HUES6 (cell line): ENCODE data around the gene STARD5.

Experiments
- H3K27ac ChIP-seq: 2 replicates; pipeline ENCODE4 v1.7.0; 2013; ENCODE audit warnings: low read depth, mild to moderate bottlenecking, low read length, inconsistent platforms
- H3K27me3 ChIP-seq: 2 replicates; pipeline ENCODE4 v1.6.1; 2013; ENCODE audit warnings: low read length; ENCODE audit not compliant: control insufficient read depth, insufficient read depth
- H3K36me3 ChIP-seq: 2 replicates; pipeline ENCODE4 v1.6.1; 2013; ENCODE audit warnings: low read length; ENCODE audit not compliant: control insufficient read depth, insufficient read depth
- H3K4me1 ChIP-seq: 2 replicates; pipeline ENCODE4 v1.6.1; 2013; ENCODE audit warnings: low read length; ENCODE audit not compliant: control insufficient read depth, insufficient read depth
- H3K4me3 ChIP-seq: 2 replicates; pipeline ENCODE4 v1.5.1; 2013; ENCODE audit warnings: low read depth, low read length
- H3K9ac ChIP-seq: one replicate; pipeline ENCODE4 v1.6.1; 2013; ENCODE audit warnings: mild to moderate bottlenecking, low read length
- H3K9me3 ChIP-seq: 2 replicates; pipeline ENCODE4 v1.6.1; 2013; ENCODE audit warnings: low read depth, low read length; ENCODE audit not compliant: control insufficient read depth, insufficient read depth

The STARD5 gene

DNA sequence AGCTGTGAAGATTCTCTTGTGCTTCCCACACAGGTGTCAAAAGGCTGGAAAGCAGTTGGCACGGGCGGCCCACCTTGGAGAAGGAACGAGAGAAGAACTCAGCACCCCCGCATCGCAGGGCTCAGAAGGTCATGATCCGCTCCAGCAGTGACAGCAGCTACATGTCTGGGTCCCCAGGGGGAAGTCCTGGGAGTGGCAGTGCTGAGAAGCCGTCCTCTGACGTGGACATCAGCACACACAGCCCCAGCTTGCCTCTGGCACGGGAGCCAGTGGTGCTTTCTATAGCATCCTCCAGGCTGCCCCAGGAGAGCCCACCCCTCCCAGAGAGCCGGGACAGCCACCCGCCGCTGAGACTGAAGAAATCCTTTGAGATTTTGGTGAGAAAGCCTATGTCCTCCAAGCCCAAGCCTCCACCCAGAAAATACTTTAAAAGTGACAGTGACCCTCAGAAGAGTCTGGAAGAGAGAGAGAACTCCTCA is 31.4 kb downstream of the STARD5 start:
- no peak overlapping the region for H3K9ac ChIP-seq
- H3K27me3 ChIP-seq = no peaks in the 10 kb centered on the region
- no peak overlapping the region for H3K27ac ChIP-seq
- no peaks in the 10 kb centered on the region for H3K9me3 ChIP-seq
- no peaks in the 10 kb centered on the region for H3K36me3 ChIP-seq
- no peak overlapping the region for H3K4me3 ChIP-seq
- peaks cover 20% of the 10 kb centered on the region for H3K4me1 ChIP-seq

DNA sequence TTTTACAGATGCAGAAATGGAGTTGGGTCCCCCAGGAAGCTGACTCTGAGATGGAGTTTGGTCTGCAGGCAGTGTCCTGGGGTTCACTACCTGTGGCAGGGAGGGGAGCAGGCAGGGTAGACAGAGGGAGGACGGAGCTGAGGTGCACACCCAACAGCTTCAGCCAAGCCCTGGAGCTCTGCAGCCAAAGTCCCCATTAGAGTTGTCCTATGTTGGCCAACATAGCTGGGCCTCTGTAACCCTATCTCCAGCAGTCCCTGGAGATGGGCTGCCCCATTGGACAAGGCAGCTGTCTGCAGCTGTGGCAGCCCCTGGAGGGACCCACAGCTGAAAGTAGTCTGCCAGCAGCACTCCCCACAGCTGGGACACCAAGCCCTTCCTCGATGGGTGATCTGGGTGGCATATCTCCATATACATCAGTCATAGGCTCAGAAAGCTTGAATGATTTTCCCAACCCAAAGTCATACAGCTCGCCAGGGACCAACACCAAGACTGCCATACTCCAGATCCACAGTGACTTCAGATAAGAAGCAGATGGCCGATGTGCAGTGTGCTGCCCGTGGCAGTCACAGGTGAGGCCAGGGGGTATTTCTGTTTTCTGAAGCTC is 31.9 kb downstream of the STARD5 start:
- H3K9ac ChIP-seq = no peak overlapping the region
- peaks cover 20% of the 10 kb centered on the region for H3K4me1 ChIP-seq
- H3K4me3 ChIP-seq = no peak overlapping the region

DNA sequence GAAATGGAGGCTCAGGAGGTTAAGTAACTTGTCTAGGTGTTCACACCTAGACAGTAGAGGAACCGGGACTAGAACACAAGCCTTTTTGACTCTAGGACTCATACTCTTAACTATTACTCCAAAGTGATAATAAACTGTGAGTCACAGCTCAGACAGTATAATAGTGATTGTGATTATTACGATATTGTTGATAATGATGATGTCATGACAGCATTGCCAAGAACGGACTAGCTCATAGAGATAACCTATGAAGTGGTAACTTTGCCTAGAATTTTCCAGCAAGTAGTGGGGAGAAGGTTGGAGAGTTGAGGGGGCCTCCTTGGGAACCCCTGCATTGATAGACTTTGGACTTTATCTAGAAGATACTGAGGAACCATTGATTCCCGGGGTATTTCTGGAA is 34.0 kb downstream of the STARD5 start:
- Histone ChIP-seq H3K27me3 (no peaks in the 10 kb centered on the region), H3K9me3 (no peaks in the 10 kb centered on the region), H3K27ac (no peak overlapping the region), H3K4me3 (no peak overlapping the region), H3K36me3 (no peaks in the 10 kb centered on the region), H3K9ac (no peak overlapping the region), H3K4me1 (peaks cover 12% of the 10 kb centered on the region)

More for the DNA sequence above, 31.9 kb downstream of the STARD5 start:
- Histone ChIP-seq H3K36me3 (no peaks in the 10 kb centered on the region), H3K27me3 (no peaks in the 10 kb centered on the region), H3K27ac (no peak overlapping the region), H3K9me3 (no peaks in the 10 kb centered on the region)

DNA sequence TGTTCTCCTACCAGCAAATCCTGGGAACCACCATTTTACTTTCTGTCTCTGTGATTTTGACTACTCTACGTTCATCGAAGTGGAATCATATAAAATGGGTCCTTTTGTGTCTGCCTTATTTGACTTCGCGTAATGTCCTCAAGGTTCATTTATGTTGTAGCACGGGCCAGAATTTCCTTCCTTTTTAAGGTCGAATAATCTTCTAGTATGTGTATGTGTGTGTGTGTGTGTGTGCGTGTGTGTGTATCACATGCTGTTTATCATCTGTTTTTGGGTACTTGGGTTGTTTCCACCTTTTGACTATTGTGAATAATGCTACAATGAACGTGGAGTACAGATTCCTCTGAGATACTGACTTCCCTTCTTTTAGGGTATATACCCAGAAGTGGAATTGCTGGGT is 35.3 kb downstream of the STARD5 start:
- H3K27ac ChIP-seq = no peak overlapping the region
- H3K4me3 ChIP-seq = no peak overlapping the region
- H3K4me1 ChIP-seq = 0 out of 2 replicates have a peak, but pooled peaks cover 1% of the 10 kb centered on the region
- no peaks in the 10 kb centered on the region for H3K9me3 ChIP-seq
- H3K36me3 ChIP-seq = no peaks in the 10 kb centered on the region
- no peak overlapping the region for H3K9ac ChIP-seq
- H3K27me3 ChIP-seq = no peaks in the 10 kb centered on the region

DNA sequence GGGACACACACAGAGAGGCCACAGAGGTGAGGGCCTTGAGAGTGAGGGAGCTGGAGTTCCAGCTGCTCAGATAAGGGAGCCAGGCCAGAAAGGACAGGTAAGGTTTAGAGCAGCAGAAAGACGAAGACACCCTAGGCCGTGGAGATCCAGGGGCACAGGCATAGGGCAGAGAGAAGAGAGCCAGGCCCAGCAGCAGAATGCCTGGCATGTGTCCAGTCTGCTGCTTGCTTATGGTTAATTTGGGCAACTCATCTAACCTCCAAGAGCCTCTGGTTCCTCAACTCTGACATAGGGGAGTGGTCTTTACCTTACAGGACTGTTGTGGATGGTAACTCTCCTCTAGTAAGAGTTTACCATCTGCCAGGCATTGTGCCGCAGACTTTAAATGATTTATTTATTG is 35.9 kb downstream of the STARD5 start:
- Histone ChIP-seq H3K36me3 (no peaks in the 10 kb centered on the region), H3K27me3 (no peaks in the 10 kb centered on the region), H3K4me1 (no peaks in the 10 kb centered on the region), H3K9me3 (no peaks in the 10 kb centered on the region), H3K4me3 (no peak overlapping the region), H3K9ac (no peak overlapping the region), H3K27ac (no peak overlapping the region)

DNA sequence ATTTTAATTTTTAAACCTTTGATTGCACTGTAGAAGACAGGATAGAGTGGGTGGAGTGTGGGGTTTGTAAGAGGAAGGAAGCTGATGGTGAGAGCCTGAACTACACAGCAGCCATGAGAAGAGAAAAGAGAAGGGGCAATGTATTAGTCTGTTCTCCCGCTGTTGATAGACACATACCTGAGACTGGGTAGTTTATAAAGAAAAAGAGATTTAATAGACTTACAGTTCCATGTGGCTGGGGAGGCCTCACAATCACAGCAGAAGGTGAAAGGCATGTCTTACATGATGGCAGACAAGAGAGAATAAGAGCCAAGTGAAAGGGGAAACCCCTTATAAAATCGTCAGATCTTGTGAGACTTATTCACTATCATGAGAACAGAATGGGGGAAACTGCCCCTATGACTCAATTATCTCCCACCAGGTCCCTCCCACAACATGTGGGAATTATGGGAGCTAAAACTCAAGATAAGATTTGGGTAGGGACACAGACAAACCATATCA is 37.3 kb downstream of the STARD5 start:
- no peaks in the 10 kb centered on the region for H3K4me1 ChIP-seq
- no peaks in the 10 kb centered on the region for H3K36me3 ChIP-seq
- H3K27ac ChIP-seq = no peak overlapping the region

DNA sequence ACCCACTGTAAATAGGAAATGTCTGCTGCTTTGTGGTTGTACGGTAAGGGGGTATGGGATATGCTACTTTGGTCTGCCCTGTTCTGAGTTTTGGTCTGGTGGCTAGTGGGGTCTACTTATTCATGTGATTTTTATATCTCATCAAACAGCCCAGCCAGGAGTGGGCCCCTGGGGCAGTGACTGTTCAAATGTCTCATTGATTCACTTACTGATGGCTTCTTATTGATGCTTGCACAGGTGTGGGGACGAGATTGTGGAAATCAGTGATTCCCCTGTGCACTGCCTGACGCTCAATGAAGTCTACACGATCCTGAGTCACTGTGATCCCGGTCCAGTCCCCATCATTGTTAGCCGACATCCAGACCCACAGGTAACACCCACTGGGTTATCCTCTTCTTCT is 38.5 kb downstream of the STARD5 start:
- H3K4me1 ChIP-seq = no peaks in the 10 kb centered on the region
- no peak overlapping the region for H3K4me3 ChIP-seq
- no peaks in the 10 kb centered on the region for H3K9me3 ChIP-seq
- H3K27ac ChIP-seq = no peak overlapping the region
- H3K36me3 ChIP-seq = no peaks in the 10 kb centered on the region
- no peak overlapping the region for H3K9ac ChIP-seq
- H3K27me3 ChIP-seq = no peaks in the 10 kb centered on the region

More for the DNA sequence above, 37.3 kb downstream of the STARD5 start:
- no peak overlapping the region for H3K9ac ChIP-seq
- H3K27me3 ChIP-seq = no peaks in the 10 kb centered on the region
- H3K4me3 ChIP-seq = no peak overlapping the region
- no peaks in the 10 kb centered on the region for H3K9me3 ChIP-seq

DNA sequence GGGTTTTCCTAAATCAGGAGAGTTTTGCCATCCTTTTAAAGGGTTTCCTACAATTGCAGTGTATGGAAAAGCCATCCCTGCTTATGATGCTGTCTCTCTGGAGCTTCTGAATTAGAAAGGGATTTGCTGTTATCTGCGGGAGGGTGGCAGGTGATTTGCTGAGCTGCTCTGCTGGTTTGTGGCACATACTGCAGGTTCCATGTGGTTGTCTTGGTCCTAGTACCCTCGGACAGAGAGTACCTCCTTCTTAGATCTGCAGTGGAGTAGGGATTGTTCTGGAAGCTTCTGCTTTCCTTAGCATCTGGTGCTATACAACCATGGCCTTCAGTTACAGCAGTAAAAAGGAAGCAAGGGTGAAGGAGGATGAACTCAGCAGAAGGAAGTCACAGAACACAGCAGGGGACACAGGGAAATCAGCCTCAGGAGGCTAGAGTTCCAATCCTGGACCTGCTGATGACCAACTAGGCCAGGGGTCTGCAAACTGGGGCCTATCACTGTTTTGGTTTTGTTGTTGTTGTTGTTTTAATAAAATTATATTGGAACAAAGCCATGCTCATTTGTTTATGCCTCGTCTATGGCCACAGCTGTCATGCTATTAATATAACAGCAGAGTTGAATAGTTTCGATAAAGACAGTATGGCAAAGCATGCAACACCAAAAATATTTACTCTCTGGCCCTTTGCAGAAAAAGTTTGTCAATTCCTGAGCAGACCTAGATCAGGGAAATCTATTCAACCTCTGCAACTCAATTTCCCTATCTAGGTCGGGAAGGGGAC is 39.5 kb downstream of the STARD5 start:
- Histone ChIP-seq H3K27ac (no peak overlapping the region), H3K4me1 (no peaks in the 10 kb centered on the region), H3K9me3 (no peaks in the 10 kb centered on the region)

DNA sequence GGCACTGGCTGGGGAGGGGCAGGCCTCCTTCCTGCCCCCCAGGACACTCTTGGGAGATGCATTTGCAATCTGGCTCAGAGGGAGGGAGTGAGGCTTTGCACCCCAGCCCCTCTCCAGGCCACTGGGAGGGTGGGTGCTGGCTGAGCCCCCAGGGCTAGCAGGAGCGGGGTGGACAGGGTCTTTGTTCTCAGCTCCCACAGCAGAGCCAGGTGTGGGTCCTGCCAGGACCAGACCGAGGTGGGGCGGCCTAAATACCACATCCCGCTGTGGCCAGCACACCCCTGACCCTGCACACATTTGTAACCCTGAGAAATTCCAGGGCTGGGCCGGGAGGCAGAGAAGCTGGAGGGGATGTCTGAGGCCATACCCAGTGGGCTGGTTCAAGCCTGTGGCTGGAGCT is 41.0 kb downstream of the STARD5 start:
- no peak overlapping the region for H3K27ac ChIP-seq
- H3K4me3 ChIP-seq = no peak overlapping the region
- H3K36me3 ChIP-seq = no peaks in the 10 kb centered on the region
- 0 out of 2 replicates have a peak, but pooled peaks cover 2% of the 10 kb centered on the region for H3K9me3 ChIP-seq
- no peak overlapping the region for H3K9ac ChIP-seq
- H3K4me1 ChIP-seq = no peaks in the 10 kb centered on the region
- no peaks in the 10 kb centered on the region for H3K27me3 ChIP-seq

More for the DNA sequence above, 39.5 kb downstream of the STARD5 start:
- Histone ChIP-seq H3K36me3 (no peaks in the 10 kb centered on the region), H3K27me3 (no peaks in the 10 kb centered on the region), H3K4me3 (no peak overlapping the region), H3K9ac (no peak overlapping the region)

DNA sequence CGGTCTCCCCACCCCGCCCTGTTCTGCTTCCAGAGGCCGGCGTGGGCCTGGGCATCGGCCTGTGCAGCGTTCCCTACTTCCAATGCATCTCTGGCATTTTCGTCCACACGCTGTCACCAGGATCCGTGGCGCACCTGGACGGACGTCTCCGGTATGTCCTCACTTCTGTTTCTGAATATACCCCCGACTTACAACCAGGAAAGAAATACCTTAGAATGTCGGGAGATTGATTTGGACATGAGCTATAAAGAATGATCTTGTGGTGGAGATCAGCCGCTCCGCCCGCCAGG is 41.4 kb downstream of the STARD5 start:
- Histone ChIP-seq H3K9ac (no peak overlapping the region), H3K4me1 (no peaks in the 10 kb centered on the region), H3K9me3 (peaks cover 3% of the 10 kb centered on the region; the same call in 1 of the 2 replicates), H3K4me3 (no peak overlapping the region), H3K27ac (no peak overlapping the region), H3K27me3 (no peaks in the 10 kb centered on the region), H3K36me3 (no peaks in the 10 kb centered on the region)

DNA sequence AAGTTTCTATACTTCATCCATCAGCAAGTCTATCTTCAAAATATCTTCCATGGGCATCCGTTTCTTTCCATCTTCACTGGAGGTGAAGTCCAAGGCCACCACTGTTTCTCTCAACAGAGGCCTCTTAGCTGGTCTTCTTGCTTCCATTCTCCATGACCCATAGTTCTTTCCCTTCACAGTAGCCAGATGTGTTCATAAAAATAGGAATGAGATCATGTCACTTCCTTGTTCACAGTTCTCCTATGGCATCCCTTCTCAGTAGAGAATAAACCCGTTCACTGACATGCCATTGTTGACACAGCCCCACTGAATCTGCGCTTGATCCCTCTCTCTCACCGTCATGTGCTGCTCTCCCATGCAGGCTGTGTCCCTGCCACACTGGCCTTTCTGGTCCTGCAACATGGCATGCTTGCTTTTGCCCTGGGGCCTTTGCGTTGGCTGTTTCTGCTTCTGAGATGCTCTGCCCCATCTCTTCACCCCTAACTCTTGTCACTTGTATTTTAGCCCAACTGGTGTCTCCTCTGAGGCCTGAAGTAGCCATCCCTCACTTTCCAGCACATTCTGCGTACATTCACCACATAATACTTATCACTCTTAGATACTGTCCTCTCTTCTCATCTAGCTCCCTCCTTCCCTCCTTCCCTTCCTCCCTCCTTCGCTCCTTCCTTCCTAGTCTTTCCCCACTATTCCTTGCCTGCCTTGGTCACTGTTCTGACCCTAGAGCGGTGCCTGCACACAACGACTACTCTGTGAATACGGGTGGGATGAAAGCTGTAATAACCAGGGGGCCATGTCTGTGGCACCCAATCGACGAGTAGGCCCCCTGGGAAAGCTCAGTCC is 42.0 kb downstream of the STARD5 start:
- peaks cover 6% of the 10 kb centered on the region for H3K9me3 ChIP-seq
- no peaks in the 10 kb centered on the region for H3K36me3 ChIP-seq
- no peak overlapping the region for H3K4me3 ChIP-seq
- no peak overlapping the region for H3K9ac ChIP-seq
- H3K27ac ChIP-seq = no peak overlapping the region
- H3K27me3 ChIP-seq = no peaks in the 10 kb centered on the region
- H3K4me1 ChIP-seq = no peaks in the 10 kb centered on the region
